ENCODE data around the gene TBC1D5. TPM values are rescaled to one million over a fixed set of nuclear protein-coding genes. Genes with fewer than 3 reads are reported as not detected.

The TBC1D5 gene
- total RNA-seq, 4 donors from 2014 or later = 29.2 to 114 (median 53.4) TPM

GRCh38 chr3:17339132-17339575 is 403.3 kb downstream of the TBC1D5 start:
- Histone ChIP-seq H3K9me3 (no peaks in the 10 kb centered on the region), H3K27me3 (no peaks in the 10 kb centered on the region), H3K4me3 (no peak overlapping the region), H3K36me3 (no peaks in the 10 kb centered on the region), H3K27ac (no peak overlapping the region), H3K4me1 (no peaks in the 10 kb centered on the region)
- TF ChIP-seq CTCF (IDR thresholded peaks at IDR 0.05) (no peak), POLR2A (IDR thresholded peaks at IDR 0.05) (no peak)
- no peak for DNase-seq

GRCh38 chr3:17336291-17336690 is 406.1 kb downstream of the TBC1D5 start:
- Histone ChIP-seq H3K36me3 (no peaks in the 10 kb centered on the region), H3K27me3 (no peaks in the 10 kb centered on the region), H3K27ac (no peak overlapping the region), H3K9me3 (no peaks in the 10 kb centered on the region), H3K4me3 (no peak overlapping the region), H3K4me1 (no peaks in the 10 kb centered on the region)
- TF ChIP-seq POLR2A (IDR thresholded peaks at IDR 0.05) (no peak), CTCF (IDR thresholded peaks at IDR 0.05) (no peak)
- no peak for DNase-seq

GRCh38 chr3:17333893-17334292 is 408.5 kb downstream of the TBC1D5 start:
- no peak overlapping the region for H3K27ac ChIP-seq
- no peaks in the 10 kb centered on the region for H3K4me1 ChIP-seq
- H3K36me3 ChIP-seq = no peaks in the 10 kb centered on the region
- no peak overlapping the region for H3K4me3 ChIP-seq
- no peak for DNase-seq
- no peaks in the 10 kb centered on the region for H3K27me3 ChIP-seq
- TF ChIP-seq CTCF (IDR thresholded peaks at IDR 0.05) = no peak
- no peak for TF ChIP-seq POLR2A (IDR thresholded peaks at IDR 0.05)
- no peaks in the 10 kb centered on the region for H3K9me3 ChIP-seq

GRCh38 chr3:17333446-17333845 is 409.0 kb downstream of the TBC1D5 start:
- no peaks in the 10 kb centered on the region for H3K4me1 ChIP-seq
- no peak overlapping the region for H3K4me3 ChIP-seq
- H3K27me3 ChIP-seq = no peaks in the 10 kb centered on the region
- no peaks in the 10 kb centered on the region for H3K36me3 ChIP-seq
- no peak for DNase-seq
- no peak overlapping the region for H3K27ac ChIP-seq
- TF ChIP-seq CTCF (IDR thresholded peaks at IDR 0.05) (no peak), POLR2A (IDR thresholded peaks at IDR 0.05) (no peak)
- no peaks in the 10 kb centered on the region for H3K9me3 ChIP-seq

GRCh38 chr3:17330660-17331059 is 411.8 kb downstream of the TBC1D5 start:
- Histone ChIP-seq H3K4me1 (no peaks in the 10 kb centered on the region), H3K36me3 (no peaks in the 10 kb centered on the region), H3K9me3 (no peaks in the 10 kb centered on the region), H3K27ac (no peak overlapping the region), H3K4me3 (no peak overlapping the region), H3K27me3 (no peaks in the 10 kb centered on the region)
- TF ChIP-seq POLR2A (IDR thresholded peaks at IDR 0.05) (no peak), CTCF (IDR thresholded peaks at IDR 0.05) (no peak)
- no peak for DNase-seq

- no peak for DNase-seq
Measured at GRCh38 chr3:17329927-17330326, 412.5 kb downstream of the TBC1D5 start.

More at GRCh38 chr3:17329927-17330326, 412.5 kb downstream of the TBC1D5 start:
- Histone ChIP-seq H3K27ac (no peak overlapping the region), H3K36me3 (no peaks in the 10 kb centered on the region), H3K4me3 (no peak overlapping the region), H3K27me3 (no peaks in the 10 kb centered on the region), H3K9me3 (no peaks in the 10 kb centered on the region), H3K4me1 (no peaks in the 10 kb centered on the region)
- no peak for TF ChIP-seq CTCF (IDR thresholded peaks at IDR 0.05)
- TF ChIP-seq POLR2A (IDR thresholded peaks at IDR 0.05) = no peak
